ENCODE measurements around the gene TAF4. TPM values are rescaled to one million over a fixed set of nuclear protein-coding genes. Genes with fewer than 3 reads are reported as not detected.

TAF4 gene
- polyA plus RNA-seq, 1 donor, result 20.0 TPM

DNA sequence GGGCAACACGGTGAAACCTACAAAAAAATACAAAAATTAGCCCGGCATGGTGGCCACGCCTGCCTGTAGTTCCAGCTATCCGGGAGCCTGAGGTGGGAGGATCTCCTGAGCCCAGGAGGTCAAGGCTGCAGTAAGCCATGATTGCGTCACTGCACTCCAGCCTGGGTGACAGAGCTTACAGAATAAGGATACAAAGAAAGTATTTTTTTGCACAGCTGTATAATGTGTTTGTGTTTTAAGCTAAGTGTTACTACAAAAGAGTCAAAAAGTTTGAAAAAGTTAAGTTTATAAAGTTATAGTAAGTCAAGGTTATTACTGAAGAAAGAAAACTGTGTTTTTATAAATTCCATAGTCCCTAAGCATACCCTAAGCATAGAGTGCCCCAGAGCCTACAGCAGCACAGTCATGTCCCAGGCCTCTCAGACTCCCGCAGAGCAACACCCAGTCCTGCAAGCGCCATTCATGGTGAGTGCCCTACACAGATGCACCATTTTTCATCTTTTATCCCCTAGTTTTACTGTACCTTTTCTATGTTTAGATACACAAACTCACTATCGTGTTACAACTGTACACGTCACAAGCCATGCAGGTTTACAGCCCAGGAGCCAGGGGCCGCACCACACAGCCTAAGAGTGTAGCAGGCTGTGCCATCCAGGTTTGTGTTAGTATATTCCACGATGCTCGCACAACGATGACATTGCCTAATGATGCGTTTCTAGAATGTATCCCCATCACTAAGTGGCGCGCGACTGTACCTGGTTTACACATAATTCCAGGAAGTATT is 22.4 kb downstream of the TAF4 start:
- no peak for DNase-seq

DNA sequence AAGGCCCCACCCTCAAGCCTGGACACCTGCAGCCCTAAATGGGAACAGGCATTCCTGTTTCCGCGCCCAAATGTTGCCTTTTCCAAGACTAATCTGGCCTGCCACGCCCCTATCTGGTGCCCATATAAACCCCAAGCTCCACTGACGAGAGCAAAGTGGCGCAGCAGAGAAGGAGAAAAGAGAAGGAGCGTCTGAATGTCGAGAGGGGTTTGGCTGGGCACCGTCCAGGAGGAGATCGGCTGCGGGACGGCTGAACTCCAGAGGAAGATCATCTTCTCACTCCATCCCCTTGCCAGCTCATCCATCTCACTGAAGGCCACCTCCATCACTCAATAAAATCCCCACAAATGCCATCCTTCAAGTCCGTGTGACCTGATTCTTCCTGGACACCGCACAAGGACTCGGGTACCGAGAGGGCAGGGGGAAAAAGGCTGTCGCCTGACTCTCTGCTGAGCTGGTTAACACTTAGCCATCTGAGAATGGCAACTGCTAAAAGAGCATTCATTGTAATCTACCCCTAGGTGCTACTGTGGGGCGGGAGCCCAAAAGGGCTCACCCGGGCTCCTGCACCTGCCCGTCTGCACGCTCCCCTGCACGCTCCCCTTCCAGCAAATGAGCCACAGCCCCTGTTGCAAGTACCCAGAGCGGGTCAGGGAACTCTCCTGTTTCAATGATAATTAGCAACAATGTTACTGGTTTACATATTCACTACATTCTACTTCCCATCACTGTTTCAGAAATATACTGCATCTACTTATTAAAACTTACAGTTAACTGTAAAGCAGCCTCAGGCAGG is 23.5 kb downstream of the TAF4 start:
- DNase-seq, result no peak

DNA sequence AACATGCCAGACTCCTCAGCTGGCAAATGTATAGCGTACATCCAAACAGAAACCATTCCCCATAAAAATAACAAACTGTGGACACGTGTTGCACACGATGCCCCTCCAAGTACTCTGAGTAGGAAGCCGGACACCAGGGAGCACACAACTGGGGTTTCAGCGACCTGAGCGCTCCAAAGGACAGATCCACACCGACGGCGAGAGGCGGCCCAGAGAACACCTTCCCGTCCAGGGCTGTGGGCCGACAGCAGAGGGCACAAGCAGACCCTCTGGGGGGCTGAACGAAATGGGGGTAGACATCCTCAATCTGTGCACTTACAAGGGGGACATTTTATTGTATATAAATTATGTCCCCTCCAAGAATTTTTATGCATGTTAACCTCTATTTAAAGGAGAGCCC is 24.7 kb downstream of the TAF4 start:
- DNase-seq, result no peak

DNA sequence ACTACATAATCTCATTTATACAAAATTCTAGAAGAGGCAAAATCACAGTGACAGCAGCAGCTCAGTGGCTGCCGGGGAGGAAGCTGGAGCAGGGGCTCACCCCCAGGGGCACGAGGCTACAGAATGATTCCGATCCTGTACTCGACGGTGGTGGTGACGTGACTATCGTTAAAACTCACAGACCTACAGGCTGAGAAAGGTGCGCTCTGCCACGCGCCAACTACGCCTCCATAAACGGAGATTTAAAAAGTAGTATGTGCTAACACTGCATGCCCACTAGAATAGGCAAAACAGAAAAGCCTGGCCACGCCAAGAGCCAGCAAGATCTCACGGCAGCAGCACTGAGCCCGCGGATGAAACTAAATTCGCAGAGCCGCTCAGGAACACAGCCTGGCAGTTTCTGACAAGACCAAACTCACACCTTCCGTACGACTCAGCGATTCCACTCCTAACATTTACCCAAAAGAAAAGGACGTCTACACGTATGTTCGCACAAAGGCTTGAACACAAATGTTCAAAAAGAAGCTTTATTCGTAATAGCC is 25.2 kb downstream of the TAF4 start:
- no peak for DNase-seq

DNA sequence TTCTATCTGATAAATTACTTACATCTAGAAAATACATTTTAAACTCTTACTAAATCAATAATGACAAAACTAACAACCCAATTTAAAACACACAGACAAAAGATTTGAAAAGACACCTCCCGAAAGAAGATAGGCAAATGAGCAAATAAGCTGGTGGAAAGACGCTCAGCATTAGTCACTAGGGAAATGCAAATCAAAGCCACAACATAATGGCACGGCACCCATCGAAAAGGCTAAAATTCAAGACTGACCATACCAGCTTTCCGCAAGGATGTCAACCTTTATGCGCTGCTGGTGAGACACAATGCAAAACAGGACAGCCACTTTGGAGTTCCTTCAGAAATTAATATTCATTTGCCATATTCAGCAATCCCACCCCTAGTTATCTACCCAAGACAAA is 25.9 kb downstream of the TAF4 start:
- DNase-seq, result no peak

DNA sequence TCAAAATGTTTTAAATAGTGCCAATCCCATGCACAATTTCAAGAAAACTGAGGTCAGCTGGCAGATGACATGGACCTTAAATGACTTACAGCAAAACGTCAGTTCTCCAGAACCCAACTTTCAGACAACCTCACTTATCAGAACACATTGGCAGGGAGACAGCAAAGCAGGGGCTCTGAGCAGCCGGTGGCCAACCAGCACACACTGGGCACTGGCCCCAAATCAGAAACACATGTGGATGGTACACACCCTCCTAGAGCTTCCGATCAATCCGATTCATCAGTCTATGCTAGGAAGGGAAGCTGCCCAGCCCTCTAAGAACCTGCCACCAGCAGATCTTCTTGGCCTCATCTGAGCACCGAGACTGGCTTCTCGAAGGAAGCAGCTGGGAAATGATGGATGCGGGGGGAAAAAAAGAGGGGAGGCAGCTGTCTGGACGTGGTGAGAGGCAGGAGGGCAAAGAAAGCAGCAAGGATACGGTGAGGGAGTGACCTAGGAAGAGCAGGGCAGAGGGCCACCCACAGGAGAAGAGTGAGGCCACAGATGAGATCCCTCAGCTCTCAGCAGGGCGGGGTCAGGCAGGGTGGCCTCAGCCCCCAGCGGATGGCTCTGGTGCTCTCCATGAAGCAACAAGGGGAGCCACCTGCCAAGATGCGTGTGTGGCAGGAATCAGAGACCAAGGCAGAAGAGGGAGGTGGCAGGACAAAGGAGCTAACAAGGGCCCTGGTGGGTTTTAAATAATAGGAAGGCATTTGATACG is 32.9 kb downstream of the TAF4 start:
- DNase-seq, result no peak

DNA sequence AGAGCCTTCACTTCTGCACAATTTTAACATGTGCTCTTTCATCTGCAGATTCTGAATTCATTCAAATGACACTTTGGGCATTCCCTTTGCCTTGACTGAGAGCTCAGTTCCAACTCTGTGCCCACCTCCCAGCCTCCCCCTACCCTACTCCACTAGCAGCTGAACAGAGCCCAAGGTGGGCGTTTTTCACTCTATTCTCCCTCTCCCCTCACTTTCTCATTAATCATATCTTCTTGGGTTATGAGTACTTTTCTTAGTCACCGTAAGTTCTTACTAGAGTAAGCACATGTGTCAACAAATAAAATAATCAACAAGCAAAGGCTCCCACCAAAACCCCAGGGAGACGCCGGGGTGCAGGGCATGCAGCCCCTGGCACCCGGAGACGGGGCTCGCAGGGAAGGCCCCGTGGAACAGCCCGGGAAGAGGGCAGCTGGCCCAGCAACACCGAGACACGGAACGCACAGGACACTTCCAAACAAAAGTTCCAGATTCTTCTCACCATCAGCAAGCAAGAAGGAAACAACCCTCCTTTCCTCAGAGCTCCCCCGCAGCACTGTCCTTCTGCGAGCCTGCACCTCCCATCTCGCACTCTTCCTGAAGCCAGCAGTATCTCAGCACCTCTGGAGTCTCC is 34.1 kb downstream of the TAF4 start:
- DNase-seq, result no peak

DNA sequence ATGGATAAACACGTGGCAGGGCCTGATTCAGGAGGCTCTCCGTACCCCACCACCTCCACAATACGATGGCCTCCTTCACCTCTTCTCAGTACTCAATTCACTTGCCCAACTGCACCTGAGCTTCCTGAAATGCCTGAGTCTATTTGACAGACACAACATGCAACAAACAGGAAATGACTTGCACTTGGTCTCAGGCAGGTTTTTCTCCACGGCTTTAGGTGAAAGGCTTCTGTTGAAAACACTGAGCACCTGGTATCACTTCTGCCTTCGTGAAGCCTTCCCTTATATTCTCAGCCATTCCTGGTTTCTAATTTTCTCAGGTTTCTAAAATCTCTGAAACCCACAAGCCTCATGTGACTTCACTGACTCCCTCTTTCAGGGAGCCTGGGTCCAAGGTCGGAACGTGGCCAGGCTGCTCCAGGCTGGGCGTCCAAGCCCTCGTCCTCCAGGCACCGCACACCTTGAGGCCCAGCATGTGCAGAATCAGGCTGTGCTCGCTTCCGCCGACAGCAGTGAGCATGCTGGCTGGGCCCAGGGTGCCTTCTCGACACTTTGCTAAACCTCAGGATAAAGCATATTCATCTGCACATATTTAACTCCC is 34.7 kb downstream of the TAF4 start:
- DNase-seq, result no peak

DNA sequence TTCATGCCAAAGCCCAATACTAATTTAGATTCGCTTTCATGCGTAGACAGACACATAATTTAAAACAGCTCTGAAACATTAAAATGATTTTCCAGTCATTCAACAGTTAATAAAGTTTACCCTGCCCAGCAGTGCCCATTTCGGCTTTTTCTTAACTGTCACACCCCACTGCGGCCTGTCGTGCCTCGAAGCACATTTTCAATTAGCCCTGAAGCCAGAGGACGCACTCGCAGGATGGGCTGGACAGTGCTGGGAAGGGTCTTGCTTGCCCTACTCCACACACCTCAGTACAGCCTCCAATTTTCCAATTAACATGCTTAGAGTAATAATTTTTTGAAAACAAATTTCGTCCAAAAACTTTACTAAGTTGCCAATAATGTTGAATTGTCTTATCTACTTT is 35.3 kb downstream of the TAF4 start:
- no peak for DNase-seq

DNA sequence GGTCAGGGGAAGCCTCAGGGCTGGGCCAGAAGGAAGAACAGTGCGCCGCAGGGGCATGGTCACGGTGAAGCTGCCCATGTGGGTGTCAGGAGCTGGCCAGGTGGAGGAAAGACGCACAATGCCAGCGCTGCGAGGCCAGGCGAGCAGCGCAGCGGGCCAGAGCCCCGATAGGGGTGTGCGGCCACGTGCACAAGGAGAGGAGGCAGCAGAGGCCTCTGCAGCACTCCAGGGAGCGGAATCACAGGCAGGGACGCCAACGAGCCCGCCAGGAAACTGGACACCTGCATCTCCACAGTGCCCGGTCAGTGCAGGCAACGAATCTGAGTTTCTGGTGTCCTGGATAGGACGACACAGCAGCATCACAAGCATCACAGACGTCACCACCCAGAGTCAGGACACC is 35.7 kb downstream of the TAF4 start:
- DNase-seq, result no peak

DNA sequence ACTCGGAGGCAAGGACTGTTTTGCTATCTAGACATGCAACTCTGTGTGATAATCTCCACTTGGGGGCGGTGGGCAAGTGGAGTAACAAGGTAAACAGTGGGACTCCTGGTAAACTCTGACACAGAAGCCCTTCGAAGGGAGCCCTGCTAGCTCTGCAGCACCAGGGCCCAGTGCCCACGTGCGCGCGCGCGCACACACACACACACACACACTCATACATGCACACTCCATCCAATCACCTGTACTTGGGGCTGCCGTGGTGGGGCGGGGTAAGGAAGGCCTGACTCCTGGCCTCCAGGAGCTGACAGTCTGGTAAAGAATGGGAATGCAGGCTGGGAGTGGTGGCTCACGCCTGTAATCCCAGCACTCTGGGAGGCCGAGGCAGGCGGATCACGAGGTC is 36.4 kb downstream of the TAF4 start:
- DNase-seq, result no peak

DNA sequence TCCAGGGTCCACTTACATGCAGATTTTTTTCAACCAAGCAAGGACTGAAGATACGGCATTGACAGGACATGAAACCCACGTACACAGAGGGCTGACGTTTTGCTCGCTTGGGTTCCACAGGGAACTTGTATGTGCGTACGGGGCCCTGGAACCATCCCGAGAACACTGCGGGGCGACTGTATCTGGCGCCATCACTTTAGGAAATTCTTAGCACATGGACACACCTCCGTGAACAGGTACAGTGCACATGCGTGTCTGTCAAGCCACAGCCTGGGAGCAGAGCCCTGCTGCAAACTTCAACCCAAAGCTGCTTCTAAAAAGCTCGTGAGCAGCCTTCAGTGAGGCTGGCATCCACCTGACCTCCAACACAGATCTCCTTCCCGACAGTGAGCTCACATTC is 37.3 kb downstream of the TAF4 start:
- DNase-seq, result no peak

DNA sequence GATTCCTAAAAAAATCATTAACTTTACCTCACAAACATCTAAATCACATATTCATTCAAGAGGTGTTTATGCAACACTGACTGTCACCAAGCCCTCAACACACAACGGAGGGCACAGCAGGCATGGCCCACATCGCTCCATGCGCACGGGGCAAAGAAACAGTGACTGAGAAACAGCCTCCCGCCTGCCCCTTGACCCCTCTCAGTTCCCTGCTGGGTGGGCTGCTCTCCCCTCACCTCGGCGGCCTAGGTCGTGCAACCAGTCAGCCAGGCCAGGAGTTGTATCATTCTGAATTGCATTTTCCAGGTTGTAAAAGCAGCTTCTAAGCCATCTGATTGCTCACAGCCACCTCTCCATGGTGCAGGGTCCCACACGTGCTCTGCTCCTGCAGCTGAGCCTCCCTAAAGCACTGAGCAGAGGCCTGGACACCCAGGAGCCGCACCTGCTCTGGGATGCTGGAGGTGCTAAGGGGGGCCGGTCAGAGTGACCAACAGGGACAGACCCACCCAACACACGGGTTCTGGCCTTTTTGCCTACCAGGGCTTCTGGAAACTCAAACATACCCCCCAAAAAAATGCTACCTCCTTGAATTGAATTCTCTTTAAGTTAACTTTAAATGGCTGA is 37.9 kb downstream of the TAF4 start:
- DNase-seq, result no peak

DNA sequence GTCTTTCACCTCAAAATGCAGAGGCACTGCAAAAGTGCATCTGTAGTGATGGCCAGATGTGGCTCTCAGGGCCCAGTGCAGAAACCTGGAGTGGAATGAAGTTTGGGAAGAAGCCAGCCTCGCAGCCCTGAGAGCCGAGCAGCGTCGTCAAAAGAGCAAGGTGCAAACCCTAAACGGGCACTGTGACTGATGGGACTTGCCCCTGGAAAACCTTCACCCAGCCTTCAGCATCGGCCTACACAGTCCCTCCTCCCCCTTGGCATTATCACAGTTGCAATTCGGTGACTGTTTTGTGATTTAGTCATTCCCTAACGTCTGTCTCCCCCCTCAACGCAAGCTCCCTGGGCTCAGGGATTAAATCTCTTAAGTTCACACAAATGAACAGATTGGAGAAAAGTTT is 38.6 kb downstream of the TAF4 start:
- DNase-seq, result no peak

DNA sequence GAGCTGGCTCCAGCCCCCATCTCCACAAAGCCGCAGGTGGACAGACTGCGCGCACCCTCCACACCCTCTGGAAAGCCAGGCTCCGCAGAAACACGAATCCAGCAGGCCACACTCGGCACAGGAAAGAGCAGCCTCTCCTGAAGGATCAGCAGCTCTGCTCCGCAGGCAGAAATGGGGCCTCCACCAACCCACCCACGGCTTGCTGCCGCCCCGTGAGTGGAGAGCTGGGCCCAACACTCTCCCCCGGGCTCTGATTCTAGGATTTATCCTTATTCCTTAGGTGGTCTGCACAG is 39.2 kb downstream of the TAF4 start:
- no peak for DNase-seq

DNA sequence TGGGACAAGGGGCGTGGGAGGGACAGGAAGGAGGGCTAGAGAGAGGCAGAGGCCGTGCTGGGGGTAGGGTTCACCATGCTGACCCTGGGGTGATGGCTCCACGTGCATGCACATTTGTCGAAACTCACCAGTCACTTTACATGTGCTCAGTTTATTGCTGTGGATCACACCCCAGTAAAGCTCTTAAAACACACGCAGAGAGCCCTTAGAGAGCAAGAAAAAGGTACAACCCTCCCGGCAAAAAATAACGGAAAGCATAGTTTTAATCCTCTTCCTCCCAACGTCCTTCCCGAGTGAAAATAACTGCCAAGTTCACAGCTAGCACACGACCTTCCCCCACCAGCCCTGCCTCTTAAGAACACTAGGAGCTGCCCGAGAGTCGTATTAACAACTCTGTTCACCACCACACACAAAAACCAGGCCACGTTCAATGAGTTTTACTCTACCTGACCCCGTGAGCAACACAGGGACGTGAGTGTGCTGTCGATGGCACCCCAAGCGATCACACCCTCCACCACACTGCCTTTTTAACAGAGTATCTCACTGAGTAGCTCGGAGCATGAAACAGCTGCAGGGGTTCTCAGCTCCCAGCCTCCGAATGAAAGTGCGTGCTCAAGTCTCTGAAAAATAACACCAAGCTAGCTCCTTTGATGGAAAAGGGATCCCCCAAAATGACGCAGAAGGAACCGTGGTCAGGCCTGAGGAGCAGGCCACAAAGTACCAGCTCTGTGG is 39.7 kb downstream of the TAF4 start:
- DNase-seq, result no peak

DNA sequence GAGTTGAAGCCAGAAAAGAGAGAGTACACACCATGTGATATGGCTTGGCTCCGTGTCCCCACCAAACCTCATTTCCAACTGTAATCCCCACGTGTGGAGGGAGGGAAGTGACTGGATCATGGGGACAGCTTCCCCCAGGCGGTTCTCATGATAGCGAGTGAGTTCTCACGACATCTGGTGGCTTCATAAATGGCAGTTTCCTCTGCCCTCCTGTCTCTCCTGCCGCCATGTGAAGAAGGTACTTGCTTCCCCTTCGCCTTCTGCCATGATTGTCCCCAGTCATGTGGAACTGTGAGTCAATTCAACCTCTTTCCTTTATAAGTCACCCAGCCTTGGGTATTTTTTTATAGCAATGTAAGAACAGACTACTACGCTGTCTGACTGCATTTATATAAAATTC is 40.3 kb downstream of the TAF4 start:
- no peak for DNase-seq

DNA sequence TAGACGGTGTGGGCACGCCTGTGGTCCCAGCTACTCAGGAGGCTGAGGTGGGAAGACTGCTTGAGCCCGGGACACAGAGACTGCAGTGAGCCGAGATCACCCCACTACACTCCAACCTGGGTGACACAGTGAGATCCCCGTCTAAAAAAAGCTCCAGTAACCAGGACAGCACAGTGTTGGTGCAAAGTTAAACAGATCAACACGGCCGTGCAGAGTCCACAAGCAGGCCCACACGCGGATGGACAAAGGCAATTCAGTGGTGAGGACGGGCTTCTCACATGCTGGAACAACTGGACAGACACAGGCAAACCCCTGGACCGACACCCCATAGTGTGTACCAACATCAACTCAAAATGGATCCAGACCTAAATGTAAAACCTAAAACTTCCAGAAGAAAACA is 41.7 kb downstream of the TAF4 start:
- DNase-seq, result no peak

DNA sequence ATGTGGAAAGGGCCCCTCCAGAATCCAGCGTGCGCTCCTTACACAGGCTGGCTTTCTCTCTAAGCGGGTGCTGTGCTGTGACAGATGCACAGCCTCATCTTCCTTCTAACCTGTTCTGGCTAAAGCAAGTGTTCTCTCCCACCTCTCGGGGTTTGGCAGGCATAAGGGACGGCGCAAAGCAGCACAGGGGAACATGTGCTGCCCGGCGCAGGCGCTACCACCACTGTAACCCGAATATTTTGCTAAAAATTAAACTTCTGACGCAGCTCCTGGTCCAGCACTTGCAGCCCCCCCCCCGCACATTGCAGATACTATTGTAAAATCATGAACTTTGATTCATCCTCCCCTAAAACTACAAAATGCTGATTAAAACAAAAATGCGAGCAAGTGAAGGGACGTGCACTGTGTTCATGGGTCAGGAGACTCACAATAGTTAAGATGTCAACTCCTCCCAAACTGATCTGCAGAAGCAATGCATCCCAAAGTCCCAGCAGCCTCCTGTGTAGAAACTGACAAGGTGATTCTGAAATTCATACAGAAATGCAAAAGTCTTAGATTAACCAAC is 43.0 kb downstream of the TAF4 start:
- DNase-seq, result no peak

DNA sequence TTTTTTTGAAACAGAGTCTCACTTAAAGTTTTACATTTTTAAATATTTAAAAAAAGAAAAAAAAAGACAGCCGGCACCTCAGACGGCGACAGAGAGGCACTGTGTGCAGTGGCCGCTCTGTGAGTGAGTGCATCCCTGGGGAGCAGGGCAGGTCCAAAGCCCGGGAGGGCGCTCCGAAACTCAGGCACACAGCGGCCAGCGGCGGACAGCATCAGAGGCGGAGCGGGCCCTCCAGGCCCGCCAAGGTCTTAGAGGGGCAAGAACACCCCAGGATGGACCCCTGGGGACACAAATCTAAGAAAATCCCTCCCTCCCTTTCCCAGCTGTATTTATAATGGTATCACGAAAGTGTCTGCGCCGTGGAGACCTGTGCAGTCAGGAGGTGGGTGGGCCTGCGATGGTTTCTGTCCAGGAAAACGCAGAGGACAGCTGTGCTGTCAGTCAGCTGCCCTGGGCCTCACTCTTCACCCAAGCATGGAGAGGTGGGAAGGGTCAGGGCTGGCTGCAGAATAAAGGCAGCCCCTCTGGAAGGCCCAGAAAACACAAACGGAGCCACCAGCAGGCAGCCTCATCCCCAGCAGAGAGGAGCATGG is 43.8 kb downstream of the TAF4 start:
- DNase-seq, result no peak
